Activated T-cell treated with anti-CD3 and anti-CD28 coated beads, Interleukin-2, amount 50 U/mL, for 4 hours (primary cell): ENCODE measurements around the gene THOC2. TPM values are rescaled to one million over a fixed set of nuclear protein-coding genes. Genes with fewer than 3 reads are reported as not detected.
"Not testable (repeated sequence)": the region's sequence is repeated elsewhere in the genome, so short reads cannot be mapped to it uniquely, and the experiment has no call there.

Source experiments
- ATAC-seq, 2 donors: fragments of 200-7000 bp; cut with Tn5 transposase; one replicate each; pipeline ENCODE4 v1.10.0; 2021
- DNase-seq: peaks from one replicate; pipeline ENCODE4 v3.0.0-alpha.2; 2020
- H3K27me3 Mint-ChIP-seq: one replicate; pipeline ENCODE4 v1.8.0; 2021; ENCODE audit warnings: low read depth, mixed read lengths
- H3K36me3 Mint-ChIP-seq: one replicate; pipeline ENCODE4 v1.8.0; 2022; ENCODE audit warnings: mixed read lengths; ENCODE audit not compliant: insufficient read depth
- H3K4me1 Mint-ChIP-seq: one replicate; pipeline ENCODE4 v1.8.0; 2021; ENCODE audit warnings: low read depth, mixed read lengths
- H3K4me3 Mint-ChIP-seq: one replicate; pipeline ENCODE4 v1.8.0; 2021; ENCODE audit warnings: mild to moderate bottlenecking, moderate library complexity, mixed read lengths
- H3K9me3 Mint-ChIP-seq: one replicate; pipeline ENCODE4 v1.8.0; 2021; ENCODE audit warnings: mixed read lengths
- total RNA-seq, 3 donors: library from RNA; stranded (reverse); gene quantifications; one replicate each; pipeline ENCODE4 v1.2.1, GENCODE V29; 2021

The THOC2 gene, protein sequence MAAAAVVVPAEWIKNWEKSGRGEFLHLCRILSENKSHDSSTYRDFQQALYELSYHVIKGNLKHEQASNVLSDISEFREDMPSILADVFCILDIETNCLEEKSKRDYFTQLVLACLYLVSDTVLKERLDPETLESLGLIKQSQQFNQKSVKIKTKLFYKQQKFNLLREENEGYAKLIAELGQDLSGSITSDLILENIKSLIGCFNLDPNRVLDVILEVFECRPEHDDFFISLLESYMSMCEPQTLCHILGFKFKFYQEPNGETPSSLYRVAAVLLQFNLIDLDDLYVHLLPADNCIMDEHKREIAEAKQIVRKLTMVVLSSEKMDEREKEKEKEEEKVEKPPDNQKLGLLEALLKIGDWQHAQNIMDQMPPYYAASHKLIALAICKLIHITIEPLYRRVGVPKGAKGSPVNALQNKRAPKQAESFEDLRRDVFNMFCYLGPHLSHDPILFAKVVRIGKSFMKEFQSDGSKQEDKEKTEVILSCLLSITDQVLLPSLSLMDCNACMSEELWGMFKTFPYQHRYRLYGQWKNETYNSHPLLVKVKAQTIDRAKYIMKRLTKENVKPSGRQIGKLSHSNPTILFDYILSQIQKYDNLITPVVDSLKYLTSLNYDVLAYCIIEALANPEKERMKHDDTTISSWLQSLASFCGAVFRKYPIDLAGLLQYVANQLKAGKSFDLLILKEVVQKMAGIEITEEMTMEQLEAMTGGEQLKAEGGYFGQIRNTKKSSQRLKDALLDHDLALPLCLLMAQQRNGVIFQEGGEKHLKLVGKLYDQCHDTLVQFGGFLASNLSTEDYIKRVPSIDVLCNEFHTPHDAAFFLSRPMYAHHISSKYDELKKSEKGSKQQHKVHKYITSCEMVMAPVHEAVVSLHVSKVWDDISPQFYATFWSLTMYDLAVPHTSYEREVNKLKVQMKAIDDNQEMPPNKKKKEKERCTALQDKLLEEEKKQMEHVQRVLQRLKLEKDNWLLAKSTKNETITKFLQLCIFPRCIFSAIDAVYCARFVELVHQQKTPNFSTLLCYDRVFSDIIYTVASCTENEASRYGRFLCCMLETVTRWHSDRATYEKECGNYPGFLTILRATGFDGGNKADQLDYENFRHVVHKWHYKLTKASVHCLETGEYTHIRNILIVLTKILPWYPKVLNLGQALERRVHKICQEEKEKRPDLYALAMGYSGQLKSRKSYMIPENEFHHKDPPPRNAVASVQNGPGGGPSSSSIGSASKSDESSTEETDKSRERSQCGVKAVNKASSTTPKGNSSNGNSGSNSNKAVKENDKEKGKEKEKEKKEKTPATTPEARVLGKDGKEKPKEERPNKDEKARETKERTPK (N-terminal part only)
- total RNA-seq, result 10 to 100 TPM; 67.1 to 72.2 (median 67.6) TPM

DNA sequence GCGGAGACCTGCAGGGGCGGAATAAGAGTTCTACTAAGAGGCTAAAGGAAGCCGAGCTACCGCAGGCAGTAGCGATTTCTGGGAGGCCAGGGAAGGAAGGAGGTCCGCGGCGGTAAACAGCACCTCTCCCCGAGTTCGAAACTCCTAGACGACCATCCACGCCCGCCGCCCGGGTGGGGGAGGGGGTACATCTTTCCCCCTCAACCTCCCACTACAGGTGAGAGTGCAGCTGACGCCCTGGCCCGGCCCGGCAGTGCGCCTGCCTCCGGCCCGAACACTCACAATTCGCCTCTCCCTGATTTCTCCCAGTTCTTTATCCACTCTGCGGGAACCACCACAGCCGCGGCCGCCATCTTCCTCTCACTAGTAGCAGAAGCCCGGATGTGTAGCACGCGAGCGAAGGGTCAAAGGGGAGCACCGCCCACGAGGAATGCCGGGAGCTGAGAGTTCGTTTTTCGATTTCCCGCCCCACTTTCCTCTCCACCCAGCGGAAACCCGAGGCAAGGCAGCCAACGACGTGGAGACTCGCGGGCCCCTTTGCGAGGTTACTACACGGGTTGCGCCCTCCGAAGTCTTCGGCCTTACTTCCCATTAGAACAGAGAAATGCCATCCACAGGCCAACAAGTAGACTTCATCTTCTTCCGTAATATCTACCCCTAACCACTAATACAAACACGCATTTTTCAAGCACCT, at the start of gene THOC2:
Gene THOC2 (minus strand): TSS at position 383 of the 694 bp plus-strand sequence. CDS start 30 bp downstream, at position 353.
- Mint-ChIP-seq H3K4me1 (peaks cover 28% of the 10 kb centered on the region), H3K9me3 (no peaks in the 10 kb centered on the region), H3K27me3 (no peaks in the 10 kb centered on the region), H3K4me3 (peak within 1 kb of the TSS; percentile 95), H3K36me3 (peaks cover 2% of the 10 kb centered on the region)
- DNase-seq, result peak; percentile 73
- peak; percentile 87 to 91 for ATAC-seq

DNA sequence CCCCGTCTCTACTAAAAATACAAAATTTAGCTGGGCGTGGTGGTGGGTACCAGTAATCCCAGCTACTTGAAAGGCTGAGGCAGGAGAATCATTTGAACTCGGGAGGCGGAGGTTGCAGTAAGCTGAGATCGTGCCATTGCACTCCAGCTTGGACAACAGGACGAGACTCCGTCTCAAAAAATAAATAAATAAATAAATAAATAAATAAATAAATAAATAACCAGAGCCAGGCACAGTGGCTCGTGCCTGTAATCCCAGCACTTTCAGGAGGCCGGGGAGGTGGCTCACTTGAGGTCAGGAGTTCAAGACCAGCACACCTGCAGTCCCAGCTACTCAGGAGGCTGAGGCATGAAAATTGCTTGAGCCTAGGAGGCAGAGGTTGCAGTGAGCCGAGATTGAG, 48.9 kb upstream of the THOC2 start:
- H3K9me3 Mint-ChIP-seq, H3K36me3 Mint-ChIP-seq, H3K4me3 Mint-ChIP-seq, ATAC-seq, H3K4me1 Mint-ChIP-seq, DNase-seq, H3K27me3 Mint-ChIP-seq: not testable (repeated sequence)

DNA sequence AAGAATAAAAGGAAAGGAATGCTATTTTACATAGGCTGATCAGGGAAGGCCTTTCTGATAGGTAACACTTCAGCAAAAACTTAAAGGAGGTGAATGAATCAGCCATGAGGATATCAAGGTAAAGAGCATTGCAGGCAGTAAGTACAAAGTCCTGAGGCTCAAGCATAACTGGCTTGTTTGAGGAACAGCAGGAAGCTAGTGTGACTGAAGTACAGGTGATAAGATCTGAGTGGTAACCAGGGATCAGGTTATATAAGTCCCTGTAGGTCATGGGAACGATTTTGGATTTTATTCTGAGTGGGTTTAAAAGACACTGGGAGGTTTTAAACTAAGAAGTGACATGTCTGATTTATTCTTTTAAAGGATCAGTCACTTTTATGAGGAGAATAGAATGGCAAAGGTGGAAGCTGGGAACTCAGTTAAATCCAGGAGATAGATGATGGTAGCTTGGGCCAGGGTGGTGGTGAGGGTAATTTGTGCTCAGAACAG, 47.1 kb upstream of the THOC2 start:
- peaks cover 3% of the 10 kb centered on the region for H3K4me1 Mint-ChIP-seq
- H3K9me3 Mint-ChIP-seq, result no peaks in the 10 kb centered on the region
- ATAC-seq (no peak), DNase-seq (no peak)
- H3K27me3 Mint-ChIP-seq, result no peaks in the 10 kb centered on the region
- H3K4me3 Mint-ChIP-seq, result no peak overlapping the region
- H3K36me3 Mint-ChIP-seq, result no peaks in the 10 kb centered on the region

DNA sequence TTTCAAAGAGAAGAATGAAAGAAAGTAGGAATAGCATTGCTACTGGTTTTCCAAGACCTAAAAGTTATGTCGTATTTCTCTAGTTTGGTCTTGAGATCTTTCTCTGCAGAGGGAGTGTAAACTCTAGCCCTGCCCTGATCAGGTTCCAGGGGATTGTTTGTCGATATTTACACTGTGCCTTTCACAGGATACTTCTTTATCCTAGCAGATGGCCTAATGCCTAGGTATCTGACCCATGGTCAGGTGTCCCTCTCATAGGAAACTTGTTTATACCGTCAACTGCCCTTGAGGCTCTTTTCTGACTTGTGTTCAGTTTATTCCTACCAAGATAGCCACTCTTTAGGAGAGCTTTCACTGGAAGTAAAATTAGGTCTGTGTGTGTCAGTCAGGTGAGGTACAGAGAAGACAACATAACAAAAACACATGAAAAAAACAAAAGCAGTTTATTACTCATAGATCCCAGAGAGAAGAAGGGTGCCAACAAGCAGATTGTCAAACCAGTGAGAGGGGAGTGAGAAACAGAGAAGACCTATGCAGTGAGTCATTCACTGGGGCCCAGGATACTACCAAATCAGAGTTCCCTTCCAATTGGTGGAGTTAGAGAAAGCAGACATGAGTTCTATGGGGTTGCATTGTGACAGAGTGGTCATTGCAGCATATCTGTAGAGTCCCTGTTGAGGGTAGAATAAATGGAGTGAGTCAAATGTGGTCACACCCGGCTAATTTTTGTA, 40.6 kb upstream of the THOC2 start:
- DNase-seq, result no peak
- Mint-ChIP-seq H3K9me3 (no peaks in the 10 kb centered on the region), H3K4me1 (no peaks in the 10 kb centered on the region), H3K36me3 (no peaks in the 10 kb centered on the region), H3K27me3 (no peaks in the 10 kb centered on the region), H3K4me3 (no peak overlapping the region)
- ATAC-seq, result no peak

- DNase-seq, result no peak
- Mint-ChIP-seq H3K4me1 (no peaks in the 10 kb centered on the region), H3K4me3 (no peak overlapping the region), H3K27me3 (no peaks in the 10 kb centered on the region), H3K36me3 (no peaks in the 10 kb centered on the region), H3K9me3 (no peaks in the 10 kb centered on the region)
- ATAC-seq, result no peak
Observed at GRCh38 chrX:123771449-123772064, 38.7 kb upstream of the THOC2 start.

- ATAC-seq, result peak; percentile 94 to 95
- peak; percentile 24 for DNase-seq
- Mint-ChIP-seq H3K4me3 (peak overlapping the region; percentile 78), H3K36me3 (no peaks in the 10 kb centered on the region), H3K27me3 (no peaks in the 10 kb centered on the region), H3K4me1 (peaks cover 7% of the 10 kb centered on the region), H3K9me3 (no peaks in the 10 kb centered on the region)
Observed at GRCh38 chrX:123764967-123765871, 32.4 kb upstream of the THOC2 start.

- not testable (repeated sequence) for ATAC-seq, H3K27me3 Mint-ChIP-seq, H3K36me3 Mint-ChIP-seq, DNase-seq, H3K4me3 Mint-ChIP-seq, H3K9me3 Mint-ChIP-seq, H3K4me1 Mint-ChIP-seq
Observed at GRCh38 chrX:123759849-123760248, 27.0 kb upstream of the THOC2 start.

DNA sequence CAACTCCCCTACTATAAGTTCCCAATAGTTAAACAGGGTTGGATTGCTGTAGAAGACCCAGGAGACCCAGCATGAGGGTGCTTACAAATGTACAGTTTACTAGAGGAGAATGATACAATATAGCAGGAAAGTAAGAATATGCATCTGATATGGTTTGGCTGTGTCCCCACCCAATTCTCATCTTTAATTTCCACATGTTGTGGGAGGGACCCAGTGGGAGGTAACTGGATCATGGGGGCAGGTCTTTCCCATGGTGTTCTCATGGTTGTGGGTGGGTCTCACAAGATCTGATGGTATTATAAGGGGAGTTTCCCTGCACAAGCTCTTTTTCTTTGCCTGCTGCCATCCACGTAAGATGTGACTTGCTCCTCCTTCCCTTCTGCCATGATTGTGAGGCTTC, 24.9 kb upstream of the THOC2 start:
- H3K4me3 Mint-ChIP-seq, DNase-seq, ATAC-seq, H3K36me3 Mint-ChIP-seq, H3K27me3 Mint-ChIP-seq, H3K4me1 Mint-ChIP-seq, H3K9me3 Mint-ChIP-seq: not testable (repeated sequence)

- ATAC-seq (no peak), DNase-seq (no peak)
- no peak overlapping the region for H3K4me3 Mint-ChIP-seq
- no peaks in the 10 kb centered on the region for H3K9me3 Mint-ChIP-seq
- H3K27me3 Mint-ChIP-seq, result no peaks in the 10 kb centered on the region
- no peaks in the 10 kb centered on the region for H3K4me1 Mint-ChIP-seq
- H3K36me3 Mint-ChIP-seq, result no peaks in the 10 kb centered on the region
Observed at GRCh38 chrX:123756320-123756719, 23.5 kb upstream of the THOC2 start.

DNA sequence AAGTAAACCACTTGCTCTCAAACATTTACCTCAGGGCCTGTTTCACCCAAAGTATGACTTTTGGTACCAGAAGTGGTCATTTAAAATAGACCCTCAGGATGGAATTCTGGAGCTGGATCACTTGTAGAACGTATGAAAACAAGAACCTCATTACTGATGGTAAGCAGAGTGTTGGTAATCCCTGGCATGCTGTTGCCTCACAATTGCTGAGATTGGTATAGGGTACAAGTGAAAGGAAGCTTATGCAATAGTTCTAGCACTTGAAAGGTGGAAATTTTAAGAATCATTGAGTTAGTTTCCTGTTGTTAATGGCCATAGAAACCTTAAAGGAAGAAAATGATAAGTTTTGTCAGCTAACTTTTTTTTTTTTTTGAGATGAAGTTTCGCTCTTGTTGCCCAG, 22.3 kb upstream of the THOC2 start:
- no peaks in the 10 kb centered on the region for H3K4me1 Mint-ChIP-seq
- H3K4me3 Mint-ChIP-seq, result no peak overlapping the region
- DNase-seq, result no peak
- no peak for ATAC-seq
- H3K27me3 Mint-ChIP-seq, result no peaks in the 10 kb centered on the region
- no peaks in the 10 kb centered on the region for H3K36me3 Mint-ChIP-seq
- H3K9me3 Mint-ChIP-seq, result no peaks in the 10 kb centered on the region

DNA sequence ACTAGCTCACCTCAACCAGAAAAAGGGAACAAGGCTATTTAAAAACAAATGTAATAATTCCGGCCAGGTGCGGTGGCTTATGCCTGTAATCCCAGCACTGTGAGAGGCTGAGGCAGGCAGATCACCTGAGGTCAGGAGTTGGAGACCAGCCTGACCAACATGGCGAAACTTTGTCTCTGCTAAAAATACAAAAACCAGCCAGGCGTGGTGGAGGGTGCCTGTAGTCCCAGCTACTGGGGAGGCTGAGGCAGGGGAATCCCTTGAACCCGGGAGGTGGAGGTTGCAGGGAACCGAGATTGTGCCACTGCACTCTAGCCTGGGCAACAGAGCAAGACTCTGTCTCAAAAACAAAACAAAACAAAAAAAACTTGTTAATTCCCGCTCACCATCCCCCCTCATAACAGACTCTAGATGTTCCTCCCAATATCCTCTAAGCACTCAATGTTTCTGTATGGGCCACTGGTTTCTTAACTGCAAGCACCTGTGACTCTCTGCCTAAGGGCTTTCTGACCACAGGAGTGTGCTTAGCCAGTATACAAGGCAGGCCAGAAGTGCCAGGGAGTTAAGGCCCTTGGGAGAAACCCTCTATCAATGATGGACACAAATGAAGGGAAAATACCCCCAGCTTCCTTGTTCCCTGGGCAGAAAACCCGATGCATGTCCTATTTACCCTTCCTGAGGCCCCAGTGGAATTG, 21.0 kb upstream of the THOC2 start:
- H3K4me1 Mint-ChIP-seq, result no peaks in the 10 kb centered on the region
- no peak for ATAC-seq
- no peaks in the 10 kb centered on the region for H3K27me3 Mint-ChIP-seq
- DNase-seq, result no peak
- no peaks in the 10 kb centered on the region for H3K36me3 Mint-ChIP-seq
- H3K9me3 Mint-ChIP-seq, result no peaks in the 10 kb centered on the region
- H3K4me3 Mint-ChIP-seq, result no peak overlapping the region
